ENCODE results near the gene SORBS1.
A peak's percentile ranks its signal among the peaks of the same experiment; 100 is the strongest.

- TF ChIP-seq CTCF (IDR thresholded peaks at IDR 0.05; ENCODE audit: low read depth, low read length, missing input control) (peak; percentile 25), GABPA (IDR thresholded peaks at IDR 0.05 in 1 of 2, conservative IDR thresholded peaks at IDR 0.05 in 1 of 2) (no peak), TAF1 (conservative IDR thresholded peaks at IDR 0.05) (no peak), YY1 (IDR thresholded peaks at IDR 0.05) (no peak), EGR1 (IDR thresholded peaks at IDR 0.05; ENCODE audit: low read depth in 2 of 2) (no peak), SP1 (IDR thresholded peaks at IDR 0.05) (no peak)
Measured at GRCh38 chr10:95289003-95289920, 271.9 kb downstream of the SORBS1 start.

Measured in liver (tissue), 3 donors.